HG03558 (cell line): ENCODE data around the gene ZC3H13.

Source experiments
- ATAC-seq: cut with Tn5 transposase; IDR thresholded peaks from one replicate; pipeline ENCODE4 v1.9.1; 2021; ENCODE audit warnings: moderate number of reproducible peaks; ENCODE audit not compliant: unreplicated experiment; ENCODE audit errors: extremely low read depth

The ZC3H13 gene

DNA sequence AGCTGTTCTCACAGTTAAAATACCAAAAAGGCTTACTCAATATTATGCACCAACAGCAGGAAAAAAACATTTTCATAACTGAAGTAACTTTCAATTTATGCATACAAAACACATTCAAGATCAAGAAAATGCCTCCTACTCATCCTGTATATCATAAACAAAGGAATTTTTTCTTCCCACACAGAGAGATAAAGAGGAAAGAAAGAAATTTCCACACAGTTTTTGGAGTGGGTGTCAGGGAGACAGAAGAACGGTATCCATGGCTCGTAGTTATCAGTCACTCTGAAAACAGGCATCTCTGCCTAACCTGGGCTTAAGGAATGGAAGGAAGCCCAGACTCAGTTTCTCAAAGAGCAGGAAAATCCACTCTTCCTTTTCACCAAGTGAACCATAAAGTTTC lies 108.6 kb downstream of the ZC3H13 start:
- no peak for ATAC-seq

DNA sequence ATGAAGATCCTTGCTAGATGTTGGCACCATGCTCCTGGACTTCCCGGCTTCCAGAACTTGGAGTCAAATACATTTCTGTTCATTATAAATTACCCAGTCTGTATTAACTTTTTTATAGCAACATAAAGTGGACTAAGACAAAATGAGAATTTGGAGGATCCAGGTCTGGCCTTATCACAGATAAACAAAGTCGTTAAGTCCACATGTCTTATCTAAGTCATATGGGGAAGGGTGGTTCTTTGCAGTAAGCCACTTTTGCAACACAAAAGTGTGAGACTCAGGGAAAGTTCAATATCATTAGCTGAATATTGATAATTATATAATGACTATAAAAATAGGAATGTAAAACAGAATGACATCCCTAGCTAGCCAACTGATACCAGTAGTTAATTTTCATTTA lies 109.4 kb downstream of the ZC3H13 start:
- ATAC-seq: no peak

DNA sequence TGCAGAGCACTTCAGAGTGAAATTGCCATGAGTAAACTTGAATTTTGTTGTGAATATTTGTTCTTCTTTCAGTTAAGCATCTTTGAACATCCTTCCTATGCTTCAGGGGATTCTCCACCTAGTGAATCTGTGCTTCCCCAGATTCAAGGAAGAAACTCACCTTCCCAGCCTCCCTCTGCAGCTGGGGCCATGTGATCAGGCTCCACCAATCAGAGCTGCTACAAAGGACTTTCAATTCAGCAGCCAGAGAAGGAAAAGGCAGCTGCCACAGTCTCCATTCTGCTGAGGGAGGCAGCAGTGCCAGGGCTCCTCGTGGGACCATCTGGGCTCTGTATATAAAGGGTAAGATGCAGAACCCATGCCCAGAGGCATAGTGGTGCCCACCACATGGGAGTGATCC lies 111.3 kb downstream of the ZC3H13 start:
- no peak for ATAC-seq

GRCh38 chr13:45940061-45940460 lies 112.5 kb downstream of the ZC3H13 start:
- ATAC-seq: no peak

DNA sequence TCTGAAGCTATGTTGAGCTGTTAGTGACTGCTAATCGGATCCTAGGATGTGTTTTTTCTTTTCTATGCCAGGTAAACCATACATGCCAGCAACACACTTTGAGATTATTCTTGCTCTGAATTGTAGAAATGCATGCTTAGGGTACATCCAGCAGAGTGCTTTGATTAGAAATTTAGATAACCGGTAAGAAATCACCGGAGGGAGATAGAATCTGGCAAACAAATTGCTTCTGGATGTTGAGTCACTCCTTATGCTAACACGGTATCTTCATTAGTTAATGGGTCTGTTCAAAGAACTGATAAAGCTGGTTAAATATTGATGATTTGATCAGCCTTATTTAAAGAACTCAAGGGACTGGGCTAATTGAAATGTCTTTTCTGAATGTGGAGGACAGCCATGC lies 115.9 kb downstream of the ZC3H13 start:
- ATAC-seq: no peak

DNA sequence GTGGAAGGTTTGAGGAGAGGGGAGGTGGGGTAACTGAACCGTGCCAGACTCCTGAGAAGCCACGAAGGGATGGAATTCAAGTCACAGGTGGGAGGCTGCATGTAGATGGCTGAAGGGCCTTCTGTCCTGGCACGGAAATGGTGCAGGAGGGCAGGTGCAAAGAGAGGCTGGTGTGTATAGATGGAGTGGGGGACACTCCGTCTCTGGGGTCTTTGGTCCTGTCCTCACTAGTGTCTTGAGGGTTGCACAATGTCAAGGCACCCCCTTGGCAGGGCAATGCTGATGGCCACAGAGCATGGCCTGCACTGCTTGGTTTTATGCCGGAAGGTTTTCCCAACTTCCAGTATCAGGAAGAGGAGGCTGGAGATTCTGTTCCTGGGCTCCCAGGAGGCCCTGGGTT lies 118.3 kb downstream of the ZC3H13 start:
- no peak for ATAC-seq

GRCh38 chr13:45933203-45933908 lies 119.2 kb downstream of the ZC3H13 start:
- no peak for ATAC-seq

DNA sequence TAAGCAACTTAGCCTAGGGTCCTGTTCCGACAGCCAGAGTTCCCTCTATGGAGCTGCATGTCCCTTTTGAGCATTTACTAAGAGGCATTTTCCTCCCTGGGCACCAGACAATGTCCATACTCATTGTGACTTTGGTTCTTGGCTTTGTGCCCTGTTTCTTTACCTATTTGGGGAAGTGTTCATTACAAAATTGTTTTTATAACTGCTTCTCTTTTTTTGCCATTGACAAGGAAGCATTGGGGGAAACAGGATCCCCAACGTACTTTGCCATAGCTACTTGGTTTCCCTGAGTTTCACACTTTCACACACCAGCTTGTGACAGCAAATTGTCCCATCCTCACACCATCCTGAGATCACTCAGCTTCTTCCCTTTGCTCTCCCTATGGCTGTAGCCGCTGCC lies 119.9 kb downstream of the ZC3H13 start:
- no peak for ATAC-seq

GRCh38 chr13:45932172-45932571 lies 120.4 kb downstream of the ZC3H13 start:
- no peak for ATAC-seq

DNA sequence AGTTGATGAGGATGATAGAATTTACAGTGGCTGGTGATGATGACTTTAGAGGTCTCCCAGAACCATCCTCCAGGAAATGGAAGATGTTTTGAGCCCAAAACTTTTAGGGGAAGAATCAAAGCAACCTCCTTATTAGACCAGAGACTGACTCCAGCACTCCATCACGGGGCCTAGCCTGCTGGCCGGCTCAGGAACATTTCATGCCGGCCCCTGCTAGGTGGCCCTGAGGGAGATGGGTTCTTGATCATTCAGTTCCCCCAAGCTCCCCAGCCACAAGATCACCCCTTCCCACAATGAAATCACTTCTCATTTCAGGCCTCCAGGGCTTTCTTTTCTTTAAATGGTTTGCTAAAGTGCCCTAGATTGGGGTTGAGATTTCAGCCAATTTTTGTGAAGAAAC lies 121.3 kb downstream of the ZC3H13 start:
- no peak for ATAC-seq

GRCh38 chr13:45930177-45930576 lies 122.4 kb downstream of the ZC3H13 start:
- ATAC-seq: no peak

GRCh38 chr13:45928843-45929242 lies 123.7 kb downstream of the ZC3H13 start:
- ATAC-seq: no peak

- no peak for ATAC-seq
These were observed 124.4 kb downstream of the ZC3H13 start for GRCh38 chr13:45928176-45928575.

GRCh38 chr13:45926741-45927140 lies 125.8 kb downstream of the ZC3H13 start:
- no peak for ATAC-seq

GRCh38 chr13:45925151-45925550 lies 127.4 kb downstream of the ZC3H13 start:
- ATAC-seq: no peak

DNA sequence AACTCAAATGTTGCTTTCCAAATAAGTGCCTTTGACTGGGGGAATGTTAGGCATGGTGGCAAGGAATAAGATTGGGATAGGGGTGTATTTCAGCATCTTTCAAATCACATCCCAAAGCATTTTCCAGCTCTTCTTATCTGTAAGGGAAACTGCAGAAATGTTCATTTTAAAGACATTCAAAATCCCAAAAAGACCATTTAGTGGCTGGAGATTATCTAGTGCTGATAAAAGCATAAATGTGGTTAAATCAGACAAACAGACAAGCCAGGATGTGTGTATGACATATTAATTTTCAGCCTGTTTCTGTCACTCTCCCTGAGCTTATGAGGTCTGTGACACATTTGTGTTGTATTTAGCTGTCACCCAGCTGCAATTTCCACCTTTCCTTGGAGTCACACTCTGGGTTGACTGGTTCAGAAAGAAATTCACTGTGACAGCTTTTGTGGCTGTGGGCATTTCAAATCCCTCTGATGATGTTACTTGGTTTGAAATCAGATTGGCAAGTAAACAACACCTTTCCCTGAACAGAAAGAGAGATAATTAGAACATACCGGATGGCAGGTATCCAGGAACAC lies 131.3 kb downstream of the ZC3H13 start:
- no peak for ATAC-seq

DNA sequence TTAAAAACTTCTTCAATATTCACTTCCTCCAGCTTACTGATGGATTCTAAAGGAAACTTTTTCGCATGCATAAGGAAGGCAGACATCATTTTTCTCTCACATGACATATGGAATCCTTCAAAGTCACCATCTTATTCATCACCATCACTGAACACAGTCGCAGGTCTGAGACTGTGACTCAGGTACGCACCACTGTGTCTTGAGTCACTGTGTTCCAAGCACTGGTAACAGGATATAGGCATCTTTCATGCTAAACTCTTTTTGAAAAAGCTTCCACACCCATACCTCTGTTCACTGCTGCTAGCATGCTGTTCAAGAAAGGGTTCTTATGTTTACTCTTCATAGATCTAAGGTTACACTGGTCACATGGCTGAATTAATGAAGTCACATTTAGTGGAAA lies 133.9 kb downstream of the ZC3H13 start:
- ATAC-seq: no peak

DNA sequence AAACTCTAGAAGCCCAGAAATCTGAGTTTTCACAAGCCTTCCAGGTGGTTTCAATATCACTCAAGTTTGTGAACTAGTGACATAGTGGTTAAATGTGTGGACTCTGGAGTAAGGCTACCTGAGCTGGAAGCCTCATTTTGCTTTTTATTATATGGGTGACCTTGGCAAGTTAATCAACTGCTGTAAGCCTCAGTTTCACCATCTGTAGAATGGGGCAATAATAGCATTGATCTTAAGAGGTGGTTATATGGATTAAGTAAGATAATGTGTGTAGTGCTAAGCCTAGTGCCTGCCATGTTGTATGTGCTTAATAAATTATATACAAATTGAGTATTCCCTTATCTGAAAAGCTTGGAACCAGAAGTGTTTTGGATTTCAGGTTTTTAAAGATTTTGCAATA lies 135.5 kb downstream of the ZC3H13 start:
- ATAC-seq: no peak

- ATAC-seq: no peak
These were observed 136.7 kb downstream of the ZC3H13 start for GRCh38 chr13:45915686-45916439.

DNA sequence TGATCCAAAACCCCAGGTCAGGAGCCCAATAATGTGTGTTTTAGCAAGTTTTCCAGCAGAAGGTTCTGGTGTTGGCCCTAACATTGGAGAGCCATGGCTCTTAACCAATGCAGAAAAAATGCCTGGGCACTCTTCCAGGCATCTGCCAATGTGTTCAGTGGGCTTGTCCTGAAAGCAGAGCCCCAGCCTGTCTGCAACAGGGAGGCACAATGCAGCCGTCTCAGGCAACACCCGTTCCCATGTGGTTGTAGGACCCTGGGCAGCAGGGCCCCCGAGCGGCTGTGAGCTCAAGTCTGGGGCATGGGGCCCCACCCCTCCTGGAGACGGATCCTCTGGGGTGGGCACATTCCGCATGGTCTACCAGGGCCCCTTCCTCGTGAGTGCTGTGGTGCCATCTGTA lies 142.9 kb downstream of the ZC3H13 start:
- ATAC-seq: no peak

DNA sequence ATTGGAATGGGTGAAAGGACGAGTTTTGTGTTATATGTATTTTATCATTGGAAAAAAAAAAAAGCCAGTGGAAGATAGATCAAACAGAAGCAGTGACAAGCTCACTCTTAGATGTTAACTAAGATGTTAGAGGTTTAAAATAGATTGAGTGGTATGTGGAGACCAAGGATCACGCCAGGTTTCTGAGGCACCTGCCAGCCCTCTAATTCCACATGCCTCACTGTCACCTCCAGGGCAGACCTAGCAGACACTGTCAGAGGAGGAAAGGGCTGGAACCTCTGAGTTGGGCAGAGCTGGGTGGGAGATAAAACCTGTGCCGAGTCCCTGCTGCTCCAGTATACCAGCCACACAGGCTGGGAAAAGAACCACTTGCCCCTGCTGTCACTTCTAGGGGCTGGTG lies 143.5 kb downstream of the ZC3H13 start:
- no peak for ATAC-seq

DNA sequence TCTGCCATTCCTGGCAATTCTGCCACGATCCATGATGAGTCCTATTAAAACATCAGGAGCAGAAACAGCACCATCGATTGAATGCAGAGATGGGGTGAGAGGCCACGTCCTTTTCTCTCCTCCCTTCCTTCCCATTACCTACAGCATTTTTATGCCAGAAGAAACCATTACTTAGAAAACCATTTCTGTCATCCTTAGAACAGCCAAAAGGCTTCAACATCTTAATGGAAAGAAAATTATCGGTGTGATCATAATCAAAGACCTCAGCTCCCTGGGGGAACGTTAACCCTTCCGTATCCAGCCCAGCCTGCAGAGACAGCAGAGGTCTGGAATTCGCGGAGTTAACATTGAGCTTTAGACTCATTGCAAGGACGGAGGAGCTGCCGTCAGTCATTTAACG lies 145.0 kb downstream of the ZC3H13 start:
- ATAC-seq: no peak
